Effector CD8-positive, alpha-beta T cell (primary cell): ENCODE results near the gene PRDX6.
"Not testable (repeated sequence)": the region's sequence is repeated elsewhere in the genome, so short reads cannot be mapped to it uniquely, and the experiment has no call there.

Experiments
- DNase-seq: peaks from one replicate; lab custom pipeline; 2025; lab: John Stamatoyannopoulos, UW

The PRDX6 gene

GRCh38 chr1:173496757-173497320 lies 19.7 kb downstream of the PRDX6 start:
- DNase-seq, result no peak

- no peak for DNase-seq
These were observed 22.6 kb downstream of the PRDX6 start for GRCh38 chr1:173499729-173500128.

- DNase-seq, result no peak
These were observed 25.0 kb downstream of the PRDX6 start for GRCh38 chr1:173502104-173502503.

GRCh38 chr1:173503391-173503790 lies 26.3 kb downstream of the PRDX6 start:
- DNase-seq, result no peak

- no peak for DNase-seq
These were observed 27.1 kb downstream of the PRDX6 start for GRCh38 chr1:173504268-173504667.

GRCh38 chr1:173505391-173505790 lies 28.3 kb downstream of the PRDX6 start:
- no peak for DNase-seq

- DNase-seq, result no peak
These were observed 29.3 kb downstream of the PRDX6 start for GRCh38 chr1:173506437-173506836.

GRCh38 chr1:173507205-173507846 lies 30.2 kb downstream of the PRDX6 start:
- DNase-seq, result no peak

- DNase-seq, result no peak
These were observed 30.7 kb downstream of the PRDX6 start for GRCh38 chr1:173507847-173508209.

- no peak for DNase-seq
These were observed 31.4 kb downstream of the PRDX6 start for GRCh38 chr1:173508541-173508940.

GRCh38 chr1:173509797-173510196 lies 32.7 kb downstream of the PRDX6 start:
- no peak for DNase-seq

GRCh38 chr1:173514503-173514902 lies 37.4 kb downstream of the PRDX6 start:
- DNase-seq, result not testable (repeated sequence)

- no peak for DNase-seq
These were observed 43.7 kb downstream of the PRDX6 start for GRCh38 chr1:173520799-173521198.

GRCh38 chr1:173523329-173523728 lies 46.2 kb downstream of the PRDX6 start:
- no peak for DNase-seq

GRCh38 chr1:173525926-173526325 lies 48.8 kb downstream of the PRDX6 start:
- no peak for DNase-seq

GRCh38 chr1:173527151-173527826 lies 50.2 kb downstream of the PRDX6 start:
- no peak for DNase-seq

GRCh38 chr1:173529106-173529505 lies 52.0 kb downstream of the PRDX6 start:
- no peak for DNase-seq

GRCh38 chr1:173530795-173531693 lies 53.9 kb downstream of the PRDX6 start:
- DNase-seq, result no peak

- no peak for DNase-seq
These were observed 55.1 kb downstream of the PRDX6 start for GRCh38 chr1:173532237-173532636.

- DNase-seq, result no peak
These were observed 59.1 kb downstream of the PRDX6 start for GRCh38 chr1:173536223-173536622.
